Astrocyte of the cerebellum (primary cell): Measurements from ENCODE around the gene PARD3B.
"Not testable (repeated sequence)": the region's sequence is repeated elsewhere in the genome, so short reads cannot be mapped to it uniquely, and the experiment has no call there.

Experiments used
- DNase-seq: peaks from one replicate; pipeline ENCODE4 v3.0.0-alpha.2; 2011; ENCODE audit warnings: low read depth
- H3K4me3 ChIP-seq: 2 replicates; pipeline ENCODE4 v1.5.1; 2011; ENCODE audit warnings: mild to moderate bottlenecking, low read depth, low read length, moderate library complexity
- in situ Hi-C: cut with HindIII; loops from 2 replicates; pipeline ENCODE4 v1.10.0; 2017; ENCODE audit warnings: low sequenced_read_pairs
- TF ChIP-seq, protein P1 (sequence below): IDR thresholded peaks from 2 replicates; pipeline ENCODE4 v1.5.1; 2012; ENCODE audit warnings: low read length, low read depth, moderate library complexity, mild to moderate bottlenecking; ENCODE audit errors: missing control alignments

PARD3B gene

DNA sequence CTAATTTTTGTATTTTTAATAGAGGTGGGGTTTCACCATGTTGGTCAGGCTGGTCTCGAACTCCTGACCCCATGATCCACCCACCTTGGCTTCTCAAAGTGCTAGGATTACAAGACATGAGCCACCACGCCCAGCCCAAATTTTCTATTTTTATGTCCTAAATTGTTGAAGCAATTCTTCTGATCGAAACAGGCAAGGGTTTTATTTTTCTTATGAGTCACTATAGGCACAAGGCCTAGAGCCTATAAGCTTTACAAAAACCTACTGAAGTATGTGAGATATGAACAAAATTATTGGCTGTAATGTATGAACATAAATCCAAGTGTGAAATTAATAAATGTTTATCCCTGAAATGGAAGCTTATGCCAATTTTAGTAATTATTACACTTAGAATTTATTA lies 672.8 kb downstream of the PARD3B start:
- H3K4me3 ChIP-seq: no peak overlapping the region
- TF ChIP-seq, protein P1, sequence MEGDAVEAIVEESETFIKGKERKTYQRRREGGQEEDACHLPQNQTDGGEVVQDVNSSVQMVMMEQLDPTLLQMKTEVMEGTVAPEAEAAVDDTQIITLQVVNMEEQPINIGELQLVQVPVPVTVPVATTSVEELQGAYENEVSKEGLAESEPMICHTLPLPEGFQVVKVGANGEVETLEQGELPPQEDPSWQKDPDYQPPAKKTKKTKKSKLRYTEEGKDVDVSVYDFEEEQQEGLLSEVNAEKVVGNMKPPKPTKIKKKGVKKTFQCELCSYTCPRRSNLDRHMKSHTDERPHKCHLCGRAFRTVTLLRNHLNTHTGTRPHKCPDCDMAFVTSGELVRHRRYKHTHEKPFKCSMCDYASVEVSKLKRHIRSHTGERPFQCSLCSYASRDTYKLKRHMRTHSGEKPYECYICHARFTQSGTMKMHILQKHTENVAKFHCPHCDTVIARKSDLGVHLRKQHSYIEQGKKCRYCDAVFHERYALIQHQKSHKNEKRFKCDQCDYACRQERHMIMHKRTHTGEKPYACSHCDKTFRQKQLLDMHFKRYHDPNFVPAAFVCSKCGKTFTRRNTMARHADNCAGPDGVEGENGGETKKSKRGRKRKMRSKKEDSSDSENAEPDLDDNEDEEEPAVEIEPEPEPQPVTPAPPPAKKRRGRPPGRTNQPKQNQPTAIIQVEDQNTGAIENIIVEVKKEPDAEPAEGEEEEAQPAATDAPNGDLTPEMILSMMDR: no peak
- in situ Hi-C loops: no loop called here
- no peak for DNase-seq

- in situ Hi-C loops, H3K4me3 ChIP-seq, DNase-seq: not testable (repeated sequence)
Observed at GRCh38 chr2:205218816-205219215, 673.5 kb downstream of the PARD3B start.

DNA sequence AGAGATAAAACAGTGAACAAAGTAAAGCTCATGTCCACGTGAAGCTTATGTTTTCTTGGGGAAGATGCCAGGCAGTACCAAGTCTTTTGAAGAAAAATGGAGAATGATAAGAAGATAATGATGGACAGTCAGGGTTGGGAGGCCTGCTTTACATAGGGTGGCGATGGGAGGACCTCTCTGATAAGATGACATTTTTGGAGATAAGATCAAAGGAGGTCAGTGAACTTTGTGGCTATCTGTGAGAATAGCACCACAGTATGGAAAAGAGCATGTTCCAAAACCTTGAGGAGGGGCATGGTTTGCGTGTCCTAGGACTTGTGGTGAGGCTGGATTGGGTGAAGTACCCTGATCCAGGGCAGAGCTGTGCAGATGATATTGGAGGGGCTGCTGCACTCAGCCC lies 675.3 kb downstream of the PARD3B start:
- TF ChIP-seq, protein P1: no peak
- in situ Hi-C loops: no loop called here
- no peak for DNase-seq
- H3K4me3 ChIP-seq: no peak overlapping the region

DNA sequence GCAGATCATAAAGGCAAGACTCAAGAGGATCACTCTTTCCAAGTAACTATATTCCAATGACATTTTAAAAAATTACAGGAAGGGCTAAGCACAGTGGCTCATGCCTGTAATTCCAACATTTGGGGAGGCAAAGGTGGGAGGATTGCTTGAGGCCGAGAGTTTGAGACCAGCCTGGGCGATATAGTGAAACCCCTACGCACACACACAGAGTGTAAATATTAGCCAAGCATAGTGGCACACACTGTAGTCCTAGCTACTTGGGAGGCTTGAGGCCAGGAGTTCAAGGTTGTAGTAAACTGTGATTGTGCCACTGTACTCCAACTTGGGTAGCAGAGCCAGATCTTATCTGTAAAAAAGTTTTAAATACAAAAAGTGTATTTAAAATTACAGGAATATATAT lies 686.8 kb downstream of the PARD3B start:
- DNase-seq: no peak
- H3K4me3 ChIP-seq: no peak overlapping the region
- TF ChIP-seq, protein P1: no peak
- in situ Hi-C loops: no loop called here

DNA sequence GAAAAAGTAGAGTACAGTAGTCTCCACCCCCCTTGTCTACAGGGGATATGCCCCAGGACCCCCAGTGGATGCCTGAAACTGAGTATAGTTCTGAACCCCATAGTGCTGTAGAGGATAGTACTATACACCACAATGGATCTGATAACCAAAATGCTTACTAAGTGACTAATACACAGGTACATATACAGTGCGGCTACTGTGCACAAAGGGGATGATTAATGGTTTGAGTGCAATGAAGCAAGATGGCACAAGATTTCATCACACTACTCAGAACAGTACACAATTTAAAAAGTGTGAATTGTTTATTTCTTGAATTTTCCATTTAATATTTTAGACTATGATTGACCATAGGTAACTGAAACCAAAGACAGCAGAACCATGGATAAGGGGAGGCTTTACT lies 690.2 kb downstream of the PARD3B start:
- no peak overlapping the region for H3K4me3 ChIP-seq
- in situ Hi-C loops: no loop called here
- DNase-seq: no peak
- TF ChIP-seq, protein P1: no peak

- no peak for DNase-seq
- TF ChIP-seq, protein P1: no peak
- H3K4me3 ChIP-seq: no peak overlapping the region
- in situ Hi-C loops: no loop called here
Observed at GRCh38 chr2:205237524-205237923, 692.2 kb downstream of the PARD3B start.

- in situ Hi-C loops: no loop called here
- TF ChIP-seq, protein P1: no peak
- DNase-seq: no peak
Observed at GRCh38 chr2:205245001-205245400, 699.7 kb downstream of the PARD3B start.

More at GRCh38 chr2:205245001-205245400, 699.7 kb downstream of the PARD3B start:
- H3K4me3 ChIP-seq: no peak overlapping the region
